Smooth muscle cell (in vitro differentiated cells): ENCODE measurements around the gene CRYBB3. TPM values are rescaled to one million over a fixed set of nuclear protein-coding genes. Genes with fewer than 3 reads are reported as not detected.
"Not testable (repeated sequence)": the region's sequence is repeated elsewhere in the genome, so short reads cannot be mapped to it uniquely, and the experiment has no call there.

Source experiments
- DNase-seq: peaks from one replicate; lab custom pipeline; 2025; ENCODE audit not compliant: unreplicated experiment; lab: John Stamatoyannopoulos, UW
- H2AFZ ChIP-seq: fragments of 200-600 bp; sonication (generic); 2 replicates; pipeline ENCODE4 v1.6.0; 2016; ENCODE audit warnings: antibody characterized with exemption, low read depth, mild to moderate bottlenecking
- H3F3A ChIP-seq: fragments of 200-600 bp; sonication (generic); 2 replicates; pipeline ENCODE4 v1.6.0; 2017; ENCODE audit warnings: antibody characterized with exemption, low read depth
- H3K27ac ChIP-seq: fragments of 200-600 bp; sonication (generic); 2 replicates; pipeline ENCODE4 v1.5.1; 2016; ENCODE audit warnings: low read depth, mild to moderate bottlenecking
- H3K27me3 ChIP-seq: fragments of 200-600 bp; sonication (generic); 2 replicates; pipeline ENCODE4 v1.6.1; 2016; ENCODE audit warnings: low read depth, mild to moderate bottlenecking
- H3K36me3 ChIP-seq: fragments of 200-600 bp; sonication (generic); 2 replicates; pipeline ENCODE4 v1.5.1; 2016; ENCODE audit warnings: low read depth
- H3K4me1 ChIP-seq: fragments of 200-600 bp; sonication (generic); 2 replicates; pipeline ENCODE4 v1.5.1; 2016; ENCODE audit warnings: low read depth
- H3K4me2 ChIP-seq: fragments of 200-600 bp; sonication (generic); 2 replicates; pipeline ENCODE4 v1.6.0; 2016; ENCODE audit warnings: mild to moderate bottlenecking
- H3K4me3 ChIP-seq: fragments of 200-600 bp; sonication (generic); 2 replicates; pipeline ENCODE4 v1.5.1; 2016; ENCODE audit warnings: mild to moderate bottlenecking
- H3K79me2 ChIP-seq: fragments of 200-600 bp; sonication (generic); 2 replicates; pipeline ENCODE4 v1.6.0; 2016; ENCODE audit warnings: low read depth, mild to moderate bottlenecking
- H3K9ac ChIP-seq: fragments of 200-600 bp; sonication (generic); 2 replicates; pipeline ENCODE4 v1.6.0; 2016; ENCODE audit warnings: low read depth
- H3K9me3 ChIP-seq: fragments of 200-600 bp; sonication (generic); replicated peaks from 2 replicates; pipeline ENCODE4 v1.5.1; 2016; ENCODE audit warnings: low read depth
- H4K20me1 ChIP-seq: fragments of 200-600 bp; sonication (generic); 2 replicates; pipeline ENCODE4 v1.6.0; 2016; ENCODE audit warnings: low read depth
- CTCF ChIP-seq: fragments of 200-600 bp; sonication (generic); IDR thresholded peaks from 2 replicates; pipeline ENCODE4 v1.5.1; 2017; ENCODE audit warnings: borderline replicate concordance, mild to moderate bottlenecking, antibody characterized with exemption; ENCODE audit not compliant: insufficient read depth, poor library complexity, severe bottlenecking
- WGBS: methylation state at CpG from one replicate; pipeline ENCODE4 v1.1.7; 2016; ENCODE audit warnings: low lambda C conversion rate; 5-methylcytosine and 5-hydroxymethylcytosine counted together
- polyA plus RNA-seq: library from polyadenylated mRNA; unstranded; fragments of >200 nt; fragmentation: Nextera tagmentation; extraction: Ambion mirVana; gene quantifications from 2 replicates; pipeline ENCODE4 v1.2.1, GENCODE V29; 2016
- total RNA-seq: library from RNA; depleted of rRNA; stranded (reverse); fragments of >200 nt; gene quantifications from 2 replicates; pipeline ENCODE4 v1.2.3, GENCODE V29; 2014

CRYBB3 gene
- total and polyA plus RNA-seq, 2 experiments from 2014 or later: not detected

GRCh38 chr22:25178869-25179631 lies 20.6 kb upstream of the CRYBB3 start:
- not testable (repeated sequence) for H3K4me1 ChIP-seq, H3K9ac ChIP-seq, H3K36me3 ChIP-seq, H3K4me3 ChIP-seq, H3K4me2 ChIP-seq, DNase-seq, H3F3A ChIP-seq, H3K79me2 ChIP-seq, H3K27me3 ChIP-seq, H4K20me1 ChIP-seq, H3K9me3 ChIP-seq, H3K27ac ChIP-seq, H2AFZ ChIP-seq
- 93% methylated on average over 35 of the region's 63 CpGs for WGBS

- no peak overlapping the region for H3K4me2 ChIP-seq
- H3K79me2 ChIP-seq: no peaks in the 10 kb centered on the region
- no peaks in the 10 kb centered on the region for H3K4me1 ChIP-seq
- no peak overlapping the region for H3K9ac ChIP-seq
- no peaks in the 10 kb centered on the region for H3F3A ChIP-seq
- TF ChIP-seq CTCF: no peak
- 83% methylated on average over 6 of the region's 10 CpGs for WGBS
- H2AFZ ChIP-seq: no peak overlapping the region
- H4K20me1 ChIP-seq: no peaks in the 10 kb centered on the region
- no peaks in the 10 kb centered on the region for H3K27me3 ChIP-seq
- H3K36me3 ChIP-seq: peaks cover 6% of the 10 kb centered on the region
- no peaks in the 10 kb centered on the region for H3K9me3 ChIP-seq
- H3K27ac ChIP-seq: no peak overlapping the region
- DNase-seq: no peak
- H3K4me3 ChIP-seq: no peak overlapping the region
These were observed 17.2 kb upstream of the CRYBB3 start for GRCh38 chr22:25182131-25183110.

GRCh38 chr22:25183949-25184619 lies 15.6 kb upstream of the CRYBB3 start:
- no peak overlapping the region for H3K4me3 ChIP-seq
- no peaks in the 10 kb centered on the region for H3K4me1 ChIP-seq
- no peak for DNase-seq
- no peak overlapping the region for H3K9ac ChIP-seq
- H3K27me3 ChIP-seq: no peaks in the 10 kb centered on the region
- no peak overlapping the region for H2AFZ ChIP-seq
- no peak for TF ChIP-seq CTCF
- H3F3A ChIP-seq: no peaks in the 10 kb centered on the region
- H3K9me3 ChIP-seq: no peaks in the 10 kb centered on the region
- no peaks in the 10 kb centered on the region for H4K20me1 ChIP-seq
- H3K27ac ChIP-seq: no peak overlapping the region
- H3K4me2 ChIP-seq: no peak overlapping the region
- peaks cover 8% of the 10 kb centered on the region for H3K36me3 ChIP-seq
- H3K79me2 ChIP-seq: no peaks in the 10 kb centered on the region
- 91% methylated on average over 12 of the region's 12 CpGs for WGBS

GRCh38 chr22:25186140-25186539 lies 13.5 kb upstream of the CRYBB3 start:
- TF ChIP-seq CTCF: no peak
- Histone ChIP-seq H3K4me1 (no peaks in the 10 kb centered on the region), H3K4me2 (no peak overlapping the region), H3K27me3 (no peaks in the 10 kb centered on the region), H3F3A (no peaks in the 10 kb centered on the region), H4K20me1 (no peaks in the 10 kb centered on the region), H3K4me3 (no peak overlapping the region), H2AFZ (no peak overlapping the region), H3K9me3 (no peaks in the 10 kb centered on the region), H3K79me2 (no peaks in the 10 kb centered on the region), H3K27ac (no peak overlapping the region), H3K9ac (no peak overlapping the region), H3K36me3 (peaks cover 4% of the 10 kb centered on the region)
- WGBS: 95% methylated on average over 3 of the region's 3 CpGs
- no peak for DNase-seq
